ENCODE data around the gene GNG11.

Gene GNG11

DNA sequence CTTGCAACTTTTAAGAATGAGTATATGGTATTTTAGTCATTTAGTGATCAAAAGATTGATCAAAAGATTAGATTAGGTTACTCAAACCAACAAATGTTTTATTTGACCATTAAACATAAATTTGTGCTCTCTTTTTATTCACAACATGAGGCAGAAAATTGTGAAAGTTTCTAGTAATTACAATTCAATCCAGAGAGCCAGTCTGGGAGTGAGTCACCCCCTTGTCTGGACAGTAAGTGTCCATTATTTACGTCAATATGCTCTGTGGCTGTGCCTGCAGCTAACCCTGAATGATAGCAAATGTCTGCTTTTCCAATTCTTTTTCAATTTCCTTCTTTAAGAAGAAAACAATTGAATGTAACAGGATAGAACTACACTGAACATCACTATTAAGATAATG is 27.9 kb downstream of the GNG11 start:
- DNase-seq, result no peak

- no peak for DNase-seq
Observed at GRCh38 chr7:93955304-93955703, 33.8 kb downstream of the GNG11 start.

DNA sequence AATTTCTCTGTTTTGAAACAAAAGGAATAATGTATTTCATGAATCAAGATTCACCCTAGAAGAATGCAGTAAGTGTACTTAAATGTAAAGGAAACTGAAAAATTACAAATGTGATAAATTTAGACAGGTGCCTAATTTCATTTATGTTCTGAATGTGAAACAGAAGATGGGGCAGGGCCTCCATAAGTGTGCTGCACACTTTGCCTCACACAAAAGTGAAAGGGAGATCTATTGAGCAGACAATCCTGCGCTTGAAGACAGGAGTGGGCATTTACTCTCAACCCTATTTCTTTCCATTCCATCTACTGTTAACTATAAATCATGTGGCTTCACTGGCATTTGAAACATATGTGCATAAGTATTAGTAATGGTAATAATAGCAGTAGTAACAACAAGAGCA is 36.2 kb downstream of the GNG11 start:
- no peak for DNase-seq

- DNase-seq, result no peak
Observed at GRCh38 chr7:93958216-93958615, 36.7 kb downstream of the GNG11 start.

DNA sequence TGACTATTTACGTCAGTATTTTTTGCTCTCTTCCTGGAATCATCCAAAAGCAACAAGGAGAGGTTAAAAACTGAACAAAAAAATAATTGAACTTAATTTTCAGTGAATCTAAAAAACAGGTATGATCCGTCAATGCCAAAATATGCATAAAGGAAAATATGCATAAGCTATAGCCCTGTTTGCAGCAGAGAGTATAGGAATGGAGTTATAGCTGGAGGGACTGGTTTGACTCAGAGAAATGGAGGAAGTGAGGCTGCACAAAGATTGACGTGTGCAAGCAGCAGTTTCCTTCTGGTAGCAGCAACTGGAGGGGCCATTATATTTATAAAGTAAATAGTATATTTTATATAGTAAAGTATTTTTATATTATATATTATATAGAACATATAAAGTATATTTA is 37.1 kb downstream of the GNG11 start:
- no peak for DNase-seq

GRCh38 chr7:93960986-93961385 is 39.5 kb downstream of the GNG11 start:
- DNase-seq, result no peak

GRCh38 chr7:93964262-93964661 is 42.7 kb downstream of the GNG11 start:
- DNase-seq, result no peak

DNA sequence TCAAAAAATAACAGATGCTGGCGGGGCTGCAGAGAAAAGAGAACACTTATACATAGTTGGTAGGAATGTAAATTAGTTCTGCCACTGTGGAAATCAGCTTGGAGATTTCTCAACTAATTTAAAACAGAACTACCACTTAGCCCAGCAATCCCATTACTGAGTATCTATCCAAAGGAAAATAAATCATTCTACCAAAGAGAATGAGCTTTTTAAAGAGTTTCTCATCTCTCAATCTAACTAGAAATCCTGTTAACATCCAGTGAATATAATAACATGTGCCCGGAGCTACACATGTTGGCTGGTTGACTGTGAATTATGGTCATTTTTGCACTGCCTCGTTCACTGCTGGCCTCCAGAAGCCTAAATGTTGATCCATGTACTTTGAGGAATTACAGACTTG is 43.3 kb downstream of the GNG11 start:
- no peak for DNase-seq

- DNase-seq, result no peak
Observed at GRCh38 chr7:93968911-93969620, 47.5 kb downstream of the GNG11 start.

DNA sequence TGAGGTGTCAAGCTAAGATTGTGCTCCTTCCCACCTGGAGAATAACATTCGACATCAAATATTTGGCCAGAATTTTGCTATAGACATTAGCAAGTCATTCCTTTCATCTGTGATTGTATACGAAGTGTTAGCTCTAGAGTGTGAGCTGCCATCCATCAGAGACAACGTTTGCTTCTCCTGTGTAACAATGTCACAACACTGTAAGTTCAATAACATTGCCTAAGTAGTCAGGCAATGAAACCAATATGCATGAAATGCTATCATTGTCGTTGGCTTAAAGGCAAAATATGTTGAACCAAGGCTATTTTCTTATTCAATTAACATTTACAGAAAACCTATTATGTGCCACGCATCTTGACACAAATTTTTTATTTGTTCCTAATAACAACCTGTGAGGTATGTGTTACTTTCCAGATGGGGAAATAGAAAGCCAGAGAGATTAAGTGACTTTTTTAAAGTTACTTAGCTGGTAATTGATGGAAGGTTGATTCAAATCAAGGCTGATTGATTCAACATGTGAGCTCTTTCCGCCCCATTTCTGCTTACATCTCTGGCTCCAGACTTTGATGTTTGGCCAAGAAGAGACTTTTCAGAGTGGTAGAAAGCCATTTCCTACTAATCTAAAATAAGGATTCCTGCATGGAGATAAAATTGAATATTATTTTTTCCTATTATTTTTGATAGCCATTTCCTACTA is 50.6 kb downstream of the GNG11 start:
- no peak for DNase-seq

- no peak for DNase-seq
Observed at GRCh38 chr7:93973134-93973533, 51.6 kb downstream of the GNG11 start.

DNA sequence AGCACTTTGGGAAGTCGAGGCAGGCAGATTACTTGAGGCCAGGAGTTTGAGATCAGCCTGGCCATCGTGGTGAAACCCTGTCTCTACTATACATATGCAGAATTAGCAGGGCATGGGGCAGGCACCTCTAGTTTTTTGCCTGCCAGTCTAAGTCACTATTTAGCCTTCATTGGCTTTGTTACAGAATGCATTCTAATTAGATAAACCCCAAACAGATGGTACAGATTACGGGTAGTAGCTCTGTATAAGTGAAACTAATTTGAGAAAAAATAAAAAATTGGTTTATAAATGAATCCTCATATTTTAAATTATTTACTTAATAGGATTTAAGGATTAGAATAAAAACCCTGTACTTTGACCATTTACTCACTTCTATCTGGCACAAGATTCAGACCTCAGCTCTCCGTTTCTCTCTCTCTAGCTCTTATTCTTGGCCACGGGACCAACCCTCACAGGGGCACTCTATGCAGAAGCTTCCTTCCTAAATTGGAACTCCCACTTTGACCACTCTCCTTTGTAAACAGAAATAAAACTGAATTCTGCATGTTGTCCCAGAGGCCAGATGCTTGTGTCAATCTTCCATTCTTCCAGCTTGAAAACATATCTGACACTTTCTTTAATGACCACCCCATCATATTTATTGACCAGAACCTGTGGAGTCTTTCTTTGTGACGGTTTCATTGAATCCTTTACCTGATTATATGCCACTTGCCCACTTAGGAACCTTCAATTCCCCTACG is 55.8 kb downstream of the GNG11 start:
- no peak for DNase-seq

Data from hematopoietic multipotent progenitor cell treated with erythropoietin and hydrocortisone succinate and interleukin-3 and kit ligand, for 6 days (in vitro differentiated cells).